Panc1 (cell line): Measurements from ENCODE around the gene KRT77.

ENCODE experiments used
- POLR2AphosphoS5 ChIP-seq: IDR thresholded peaks from 2 replicates; pipeline ENCODE4 v1.6.1; 2012; ENCODE audit warnings: mild to moderate bottlenecking, low read depth, low read length, moderate library complexity
- SIN3A ChIP-seq: IDR thresholded peaks from 2 replicates; pipeline ENCODE4 v1.6.1; 2012; ENCODE audit warnings: low read depth, mild to moderate bottlenecking, low read length, moderate library complexity, borderline replicate concordance; ENCODE audit not compliant: insufficient read depth
- TCF7L2 ChIP-seq: IDR thresholded peaks from 2 replicates; pipeline ENCODE4 v1.6.1; 2011; ENCODE audit warnings: mild to moderate bottlenecking, low read depth, low read length, inconsistent platforms
- TF ChIP-seq, protein P1 (sequence below): fragments of 450-650 bp; IDR thresholded peaks from 2 replicates; pipeline ENCODE4 v1.5.1; 2017; ENCODE audit warnings: mild to moderate bottlenecking
- TF ChIP-seq, protein P2 (sequence below), 2 experiments: IDR thresholded peaks; 2 replicates each; pipeline ENCODE4 v1.6.1; 2011 to 2012; ENCODE audit warnings: low read depth in 2 of 2, control low read depth in 1 of 2, low read length in 1 of 2, mild to moderate bottlenecking in 1 of 2, moderate library complexity in 1 of 2; ENCODE audit not compliant: insufficient read depth in 1 of 2

- TF ChIP-seq SIN3A (no peak), POLR2AphosphoS5 (no peak), TCF7L2 (no peak)
- TF ChIP-seq, protein P1, sequence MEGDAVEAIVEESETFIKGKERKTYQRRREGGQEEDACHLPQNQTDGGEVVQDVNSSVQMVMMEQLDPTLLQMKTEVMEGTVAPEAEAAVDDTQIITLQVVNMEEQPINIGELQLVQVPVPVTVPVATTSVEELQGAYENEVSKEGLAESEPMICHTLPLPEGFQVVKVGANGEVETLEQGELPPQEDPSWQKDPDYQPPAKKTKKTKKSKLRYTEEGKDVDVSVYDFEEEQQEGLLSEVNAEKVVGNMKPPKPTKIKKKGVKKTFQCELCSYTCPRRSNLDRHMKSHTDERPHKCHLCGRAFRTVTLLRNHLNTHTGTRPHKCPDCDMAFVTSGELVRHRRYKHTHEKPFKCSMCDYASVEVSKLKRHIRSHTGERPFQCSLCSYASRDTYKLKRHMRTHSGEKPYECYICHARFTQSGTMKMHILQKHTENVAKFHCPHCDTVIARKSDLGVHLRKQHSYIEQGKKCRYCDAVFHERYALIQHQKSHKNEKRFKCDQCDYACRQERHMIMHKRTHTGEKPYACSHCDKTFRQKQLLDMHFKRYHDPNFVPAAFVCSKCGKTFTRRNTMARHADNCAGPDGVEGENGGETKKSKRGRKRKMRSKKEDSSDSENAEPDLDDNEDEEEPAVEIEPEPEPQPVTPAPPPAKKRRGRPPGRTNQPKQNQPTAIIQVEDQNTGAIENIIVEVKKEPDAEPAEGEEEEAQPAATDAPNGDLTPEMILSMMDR = no peak
- TF ChIP-seq, protein P2, sequence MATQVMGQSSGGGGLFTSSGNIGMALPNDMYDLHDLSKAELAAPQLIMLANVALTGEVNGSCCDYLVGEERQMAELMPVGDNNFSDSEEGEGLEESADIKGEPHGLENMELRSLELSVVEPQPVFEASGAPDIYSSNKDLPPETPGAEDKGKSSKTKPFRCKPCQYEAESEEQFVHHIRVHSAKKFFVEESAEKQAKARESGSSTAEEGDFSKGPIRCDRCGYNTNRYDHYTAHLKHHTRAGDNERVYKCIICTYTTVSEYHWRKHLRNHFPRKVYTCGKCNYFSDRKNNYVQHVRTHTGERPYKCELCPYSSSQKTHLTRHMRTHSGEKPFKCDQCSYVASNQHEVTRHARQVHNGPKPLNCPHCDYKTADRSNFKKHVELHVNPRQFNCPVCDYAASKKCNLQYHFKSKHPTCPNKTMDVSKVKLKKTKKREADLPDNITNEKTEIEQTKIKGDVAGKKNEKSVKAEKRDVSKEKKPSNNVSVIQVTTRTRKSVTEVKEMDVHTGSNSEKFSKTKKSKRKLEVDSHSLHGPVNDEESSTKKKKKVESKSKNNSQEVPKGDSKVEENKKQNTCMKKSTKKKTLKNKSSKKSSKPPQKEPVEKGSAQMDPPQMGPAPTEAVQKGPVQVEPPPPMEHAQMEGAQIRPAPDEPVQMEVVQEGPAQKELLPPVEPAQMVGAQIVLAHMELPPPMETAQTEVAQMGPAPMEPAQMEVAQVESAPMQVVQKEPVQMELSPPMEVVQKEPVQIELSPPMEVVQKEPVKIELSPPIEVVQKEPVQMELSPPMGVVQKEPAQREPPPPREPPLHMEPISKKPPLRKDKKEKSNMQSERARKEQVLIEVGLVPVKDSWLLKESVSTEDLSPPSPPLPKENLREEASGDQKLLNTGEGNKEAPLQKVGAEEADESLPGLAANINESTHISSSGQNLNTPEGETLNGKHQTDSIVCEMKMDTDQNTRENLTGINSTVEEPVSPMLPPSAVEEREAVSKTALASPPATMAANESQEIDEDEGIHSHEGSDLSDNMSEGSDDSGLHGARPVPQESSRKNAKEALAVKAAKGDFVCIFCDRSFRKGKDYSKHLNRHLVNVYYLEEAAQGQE (IDR thresholded peaks at IDR 0.05; ENCODE audit: insufficient read depth in 1 of 2, low read depth in 2 of 2, low read length in 1 of 2) = no peak
These were observed 40.5 kb downstream of the KRT77 start for GRCh38 chr12:52662918-52663229.
